Smooth muscle cell (in vitro differentiated cells): ENCODE measurements around the gene BCR. TPM values are rescaled to one million over a fixed set of nuclear protein-coding genes. Genes with fewer than 3 reads are reported as not detected.

ENCODE experiments used
- DNase-seq: peaks from one replicate; lab custom pipeline; 2025; ENCODE audit not compliant: unreplicated experiment; lab: John Stamatoyannopoulos, UW
- H2AFZ ChIP-seq: fragments of 200-600 bp; sonication (generic); 2 replicates; pipeline ENCODE4 v1.6.0; 2016; ENCODE audit warnings: antibody characterized with exemption, low read depth, mild to moderate bottlenecking
- H3F3A ChIP-seq: fragments of 200-600 bp; sonication (generic); 2 replicates; pipeline ENCODE4 v1.6.0; 2017; ENCODE audit warnings: antibody characterized with exemption, low read depth
- H3K27ac ChIP-seq: fragments of 200-600 bp; sonication (generic); 2 replicates; pipeline ENCODE4 v1.5.1; 2016; ENCODE audit warnings: low read depth, mild to moderate bottlenecking
- H3K27me3 ChIP-seq: fragments of 200-600 bp; sonication (generic); 2 replicates; pipeline ENCODE4 v1.6.1; 2016; ENCODE audit warnings: low read depth, mild to moderate bottlenecking
- H3K36me3 ChIP-seq: fragments of 200-600 bp; sonication (generic); 2 replicates; pipeline ENCODE4 v1.5.1; 2016; ENCODE audit warnings: low read depth
- H3K4me1 ChIP-seq: fragments of 200-600 bp; sonication (generic); 2 replicates; pipeline ENCODE4 v1.5.1; 2016; ENCODE audit warnings: low read depth
- H3K4me2 ChIP-seq: fragments of 200-600 bp; sonication (generic); 2 replicates; pipeline ENCODE4 v1.6.0; 2016; ENCODE audit warnings: mild to moderate bottlenecking
- H3K4me3 ChIP-seq: fragments of 200-600 bp; sonication (generic); 2 replicates; pipeline ENCODE4 v1.5.1; 2016; ENCODE audit warnings: mild to moderate bottlenecking
- H3K79me2 ChIP-seq: fragments of 200-600 bp; sonication (generic); 2 replicates; pipeline ENCODE4 v1.6.0; 2016; ENCODE audit warnings: low read depth, mild to moderate bottlenecking
- H3K9ac ChIP-seq: fragments of 200-600 bp; sonication (generic); 2 replicates; pipeline ENCODE4 v1.6.0; 2016; ENCODE audit warnings: low read depth
- H3K9me3 ChIP-seq: fragments of 200-600 bp; sonication (generic); replicated peaks from 2 replicates; pipeline ENCODE4 v1.5.1; 2016; ENCODE audit warnings: low read depth
- H4K20me1 ChIP-seq: fragments of 200-600 bp; sonication (generic); 2 replicates; pipeline ENCODE4 v1.6.0; 2016; ENCODE audit warnings: low read depth
- CTCF ChIP-seq: fragments of 200-600 bp; sonication (generic); IDR thresholded peaks from 2 replicates; pipeline ENCODE4 v1.5.1; 2017; ENCODE audit warnings: borderline replicate concordance, mild to moderate bottlenecking, antibody characterized with exemption; ENCODE audit not compliant: insufficient read depth, poor library complexity, severe bottlenecking
- WGBS: methylation state at CpG from one replicate; pipeline ENCODE4 v1.1.7; 2016; ENCODE audit warnings: low lambda C conversion rate; 5-methylcytosine and 5-hydroxymethylcytosine counted together
- polyA plus RNA-seq: library from polyadenylated mRNA; unstranded; fragments of >200 nt; fragmentation: Nextera tagmentation; extraction: Ambion mirVana; gene quantifications from 2 replicates; pipeline ENCODE4 v1.2.1, GENCODE V29; 2016
- total RNA-seq: library from RNA; depleted of rRNA; stranded (reverse); fragments of >200 nt; gene quantifications from 2 replicates; pipeline ENCODE4 v1.2.3, GENCODE V29; 2014

BCR gene
- total and polyA plus RNA-seq, 2 experiments from 2014 or later = 11.1 to 13.4 TPM

- DNase-seq = no peak
- Histone ChIP-seq H3K4me3 (no peak overlapping the region), H4K20me1 (peaks cover 66% of the 10 kb centered on the region), H3K36me3 (no peaks in the 10 kb centered on the region), H3K4me1 (no peaks in the 10 kb centered on the region), H3K9me3 (no peaks in the 10 kb centered on the region), H3K9ac (no peak overlapping the region), H2AFZ (no peak overlapping the region), H3K79me2 (no peaks in the 10 kb centered on the region), H3K27me3 (no peaks in the 10 kb centered on the region), H3F3A (no peaks in the 10 kb centered on the region), H3K4me2 (no peak overlapping the region), H3K27ac (no peak overlapping the region)
- no peak for TF ChIP-seq CTCF
- 96% methylated on average over 21 of the region's 21 CpGs for WGBS
Measured at GRCh38 chr22:23260645-23261581, 80.6 kb downstream of the BCR start.

- Histone ChIP-seq H4K20me1 (peaks cover 66% of the 10 kb centered on the region), H3K4me3 (no peak overlapping the region), H3K4me2 (no peak overlapping the region), H3K27me3 (no peaks in the 10 kb centered on the region), H2AFZ (no peak overlapping the region), H3K9ac (no peak overlapping the region), H3K9me3 (no peaks in the 10 kb centered on the region), H3F3A (no peaks in the 10 kb centered on the region), H3K4me1 (no peaks in the 10 kb centered on the region), H3K36me3 (no peaks in the 10 kb centered on the region), H3K79me2 (no peaks in the 10 kb centered on the region), H3K27ac (no peak overlapping the region)
- no peak for DNase-seq
- WGBS = 83% methylated on average over 10 of the region's 10 CpGs
- TF ChIP-seq CTCF = no peak
Measured at GRCh38 chr22:23261900-23262450, 81.7 kb downstream of the BCR start.

- no peak overlapping the region for H3K4me3 ChIP-seq
- H3K27me3 ChIP-seq = no peaks in the 10 kb centered on the region
- no peak overlapping the region for H3K27ac ChIP-seq
- H3K9me3 ChIP-seq = no peaks in the 10 kb centered on the region
- H3K79me2 ChIP-seq = no peaks in the 10 kb centered on the region
- H3K36me3 ChIP-seq = no peaks in the 10 kb centered on the region
- H4K20me1 ChIP-seq = peaks cover 61% of the 10 kb centered on the region
- no peak overlapping the region for H3K9ac ChIP-seq
- no peak overlapping the region for H3K4me2 ChIP-seq
- 88% methylated on average over 37 of the region's 60 CpGs for WGBS
- no peak overlapping the region for H2AFZ ChIP-seq
- TF ChIP-seq CTCF = no peak
- DNase-seq = no peak
- H3F3A ChIP-seq = no peaks in the 10 kb centered on the region
- no peaks in the 10 kb centered on the region for H3K4me1 ChIP-seq
Measured at GRCh38 chr22:23262518-23263332, 82.4 kb downstream of the BCR start.
